GM18520 (cell line): Measurements from ENCODE around the gene NSUN3.

Source experiments
- ATAC-seq: cut with Tn5 transposase; IDR thresholded peaks from one replicate; pipeline ENCODE4 v1.9.1; 2021; ENCODE audit not compliant: unreplicated experiment

Gene NSUN3

DNA sequence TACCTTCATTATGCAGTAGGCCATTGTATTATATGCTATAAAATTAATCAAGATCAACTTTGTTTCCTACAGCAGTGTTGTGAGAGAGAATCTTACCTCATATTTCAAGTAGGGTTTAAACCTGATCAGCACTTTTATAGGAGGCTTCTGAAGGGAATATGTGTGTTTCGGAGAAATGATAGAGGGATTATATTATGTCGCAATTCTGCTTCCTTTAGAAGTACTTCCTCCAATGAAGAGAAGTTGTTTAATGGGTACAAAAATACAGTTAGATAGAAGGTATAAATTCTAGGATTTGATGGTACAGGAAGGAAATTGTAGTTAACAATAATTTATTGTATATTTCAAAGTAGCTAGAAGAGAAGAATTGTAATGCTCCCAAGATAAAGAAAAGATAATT is 54.9 kb downstream of the NSUN3 start:
- ATAC-seq = no peak

DNA sequence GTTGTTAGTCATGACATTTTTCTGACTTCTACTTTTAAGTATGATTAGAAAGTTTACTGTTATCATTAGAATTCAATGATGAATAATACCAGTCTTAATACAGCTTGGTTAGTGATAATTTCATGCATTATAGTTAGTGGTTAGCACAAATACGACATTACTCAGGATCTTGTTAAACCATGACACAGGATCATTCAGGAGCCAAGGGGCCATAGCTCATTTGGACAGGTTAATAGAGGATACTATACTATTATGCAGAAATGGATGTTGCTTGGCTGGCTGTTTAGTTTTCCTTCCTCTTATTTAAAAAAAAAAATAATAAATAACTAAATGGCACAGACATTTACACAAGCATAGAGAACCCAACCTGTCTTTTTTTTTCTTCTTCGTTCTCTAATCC is 55.5 kb downstream of the NSUN3 start:
- ATAC-seq = no peak

DNA sequence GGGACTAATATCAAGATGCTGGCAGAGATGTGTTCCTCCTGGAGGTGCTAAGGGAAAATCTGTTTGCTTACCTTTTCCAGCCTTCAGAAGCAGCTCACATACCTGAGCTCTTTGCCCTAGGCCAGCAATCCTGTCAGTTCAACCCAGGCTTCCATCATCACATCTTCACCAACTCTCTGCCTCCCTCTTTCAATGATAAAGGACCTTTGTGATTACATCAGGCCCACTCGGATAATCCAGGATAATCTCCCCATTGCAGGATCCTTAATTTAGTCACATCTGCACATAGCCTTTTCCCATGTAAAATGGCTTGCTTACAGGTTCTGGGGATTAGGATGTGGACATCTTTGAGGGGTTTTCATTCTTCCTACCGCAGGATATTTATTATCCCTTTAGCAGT is 58.3 kb downstream of the NSUN3 start:
- ATAC-seq = no peak

DNA sequence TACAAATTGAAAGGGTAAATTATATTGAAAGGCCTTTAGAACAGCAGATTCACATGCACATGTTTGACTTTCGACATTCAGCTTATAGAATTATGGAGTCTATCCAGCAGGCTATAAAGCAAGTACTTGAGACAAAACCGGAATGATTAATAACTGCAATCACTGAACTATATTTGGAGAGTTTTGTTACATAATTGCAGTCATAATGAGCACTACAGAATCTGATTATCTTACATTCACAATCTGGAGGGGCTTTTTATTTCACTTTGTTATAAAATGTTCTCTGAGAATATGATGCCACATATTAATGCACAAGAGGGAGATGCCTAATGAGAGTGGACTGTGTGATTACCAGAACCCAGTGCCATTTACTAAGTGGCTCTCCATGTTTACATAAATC is 64.3 kb downstream of the NSUN3 start:
- no peak for ATAC-seq

DNA sequence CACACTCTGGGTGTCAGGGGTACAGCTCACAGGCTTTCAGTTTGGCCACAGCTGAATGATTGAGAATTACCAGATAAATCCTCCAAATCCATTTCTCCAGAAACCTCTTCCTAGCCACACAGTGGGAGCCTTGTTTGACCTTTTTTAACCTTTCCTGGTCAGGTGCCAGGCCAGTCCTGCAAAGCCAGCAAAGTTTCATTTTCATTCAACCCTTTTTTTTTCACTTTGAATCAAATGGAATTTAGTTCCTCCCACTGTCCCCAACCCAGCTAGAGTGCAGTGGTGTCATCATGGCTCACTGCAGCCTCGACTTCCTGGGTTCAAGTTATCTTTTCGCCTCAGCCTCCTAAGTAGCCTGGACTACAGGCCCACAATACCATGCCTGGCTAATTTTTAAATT is 67.8 kb downstream of the NSUN3 start:
- no peak for ATAC-seq

DNA sequence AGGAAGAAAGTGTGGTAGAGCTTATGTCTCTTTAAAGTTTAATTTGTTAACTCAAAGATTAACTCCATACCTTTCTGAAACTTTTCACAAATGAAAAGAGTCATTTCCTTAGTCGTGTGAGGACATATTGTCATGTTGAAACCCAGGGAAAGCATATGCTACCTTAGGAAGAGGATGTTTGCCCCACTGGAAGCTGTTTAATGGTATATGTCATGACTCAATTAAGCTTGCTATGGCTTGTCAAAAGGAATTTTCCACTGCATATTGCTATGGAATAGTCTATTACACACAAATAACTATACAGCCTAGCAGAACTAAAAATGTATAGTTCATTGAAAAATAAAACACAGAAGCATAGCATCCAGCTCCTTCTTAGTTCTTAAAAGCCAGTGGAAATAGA is 69.9 kb downstream of the NSUN3 start:
- no peak for ATAC-seq

DNA sequence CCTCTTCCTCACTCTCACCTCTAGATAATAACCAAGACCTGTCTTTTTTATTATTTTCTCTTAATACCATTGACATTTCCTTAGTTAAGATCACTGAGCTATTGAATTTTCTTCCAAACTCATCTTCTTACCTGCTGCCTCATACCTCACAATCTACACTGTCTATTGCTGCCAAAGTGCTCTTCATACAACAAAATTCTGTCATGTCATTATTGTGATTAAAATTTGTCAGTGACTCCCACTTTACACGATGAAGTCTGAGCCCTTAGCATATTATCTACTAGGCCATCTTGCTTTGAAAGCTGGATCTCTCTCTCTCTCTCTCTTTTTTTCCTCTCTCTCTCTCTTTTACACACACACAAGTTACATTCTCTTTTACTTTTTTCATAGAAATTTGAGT is 73.3 kb downstream of the NSUN3 start:
- ATAC-seq = no peak

DNA sequence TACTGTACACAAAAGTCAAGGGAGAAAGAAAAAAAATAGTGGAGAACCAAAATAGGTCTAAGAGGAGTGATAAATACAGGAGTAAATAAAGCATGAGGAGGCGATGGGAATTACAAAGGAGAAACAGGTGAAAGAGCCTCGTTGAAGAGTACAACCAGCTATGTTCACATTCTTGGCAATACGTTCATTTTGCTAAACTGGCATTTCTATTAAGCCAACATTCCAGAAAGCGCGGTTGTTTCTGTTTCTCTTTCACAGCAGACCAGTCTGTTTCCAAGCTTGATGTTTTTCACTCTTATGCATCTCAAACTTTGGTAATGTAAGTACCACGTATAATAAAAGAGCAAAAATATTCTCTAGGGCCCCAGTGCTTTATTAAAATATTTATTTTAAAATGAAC is 74.5 kb downstream of the NSUN3 start:
- no peak for ATAC-seq

DNA sequence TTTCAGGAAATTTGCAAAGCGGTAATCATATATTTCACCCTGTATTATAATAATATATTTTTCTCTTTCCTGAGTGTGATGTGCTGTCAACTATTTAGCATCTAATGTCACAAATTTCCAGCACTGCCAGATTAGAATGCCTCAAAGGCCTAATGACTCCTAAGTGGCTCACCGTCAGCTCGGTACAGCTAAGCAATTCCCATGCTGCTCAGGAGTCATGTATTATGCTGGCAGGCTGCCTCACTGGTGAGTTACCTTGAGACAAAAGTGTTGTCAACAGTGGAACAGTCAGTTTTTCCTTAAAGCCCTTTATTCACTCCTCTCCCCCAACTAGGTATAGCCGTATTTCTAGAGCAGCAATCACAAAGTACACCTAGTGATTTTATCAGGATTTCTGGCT is 83.6 kb downstream of the NSUN3 start:
- ATAC-seq = no peak

DNA sequence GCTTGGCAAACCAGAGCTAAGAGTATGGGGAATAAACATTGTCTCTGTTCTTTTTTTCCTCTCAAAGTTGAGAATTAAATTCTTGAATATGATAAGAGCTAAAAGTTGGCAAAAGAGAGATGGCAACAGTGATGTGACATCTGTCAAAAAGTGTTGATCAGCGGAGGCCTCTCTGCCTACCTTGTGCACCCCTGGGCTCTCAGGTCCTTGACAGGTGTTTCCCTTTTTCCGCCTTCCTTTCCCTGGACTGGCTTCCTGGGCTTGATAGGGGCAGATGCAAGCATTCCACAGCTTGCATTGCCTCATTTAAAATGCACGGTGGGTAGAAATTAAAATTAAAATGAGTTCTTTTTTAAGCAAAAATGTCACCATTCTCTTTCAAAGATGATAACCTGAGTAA is 84.2 kb downstream of the NSUN3 start:
- ATAC-seq = no peak

DNA sequence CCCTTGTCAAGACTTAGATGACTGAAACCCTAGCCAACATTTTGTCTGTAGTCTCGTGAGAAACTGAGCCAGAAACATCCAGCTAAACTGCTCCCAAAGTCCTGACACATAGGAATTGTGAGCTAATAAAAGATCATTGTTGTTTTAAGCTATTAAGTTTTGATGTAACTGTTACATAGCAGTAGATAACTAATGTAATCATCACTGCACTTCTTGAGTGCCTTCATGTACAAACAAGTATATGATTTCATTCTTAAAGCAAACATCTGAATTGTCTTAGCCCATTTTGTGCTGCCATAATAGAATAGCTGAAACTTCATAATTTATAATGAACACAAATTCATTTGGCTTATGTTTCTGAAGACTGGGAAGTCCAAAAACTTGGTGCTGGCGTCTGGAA is 87.3 kb downstream of the NSUN3 start:
- no peak for ATAC-seq

DNA sequence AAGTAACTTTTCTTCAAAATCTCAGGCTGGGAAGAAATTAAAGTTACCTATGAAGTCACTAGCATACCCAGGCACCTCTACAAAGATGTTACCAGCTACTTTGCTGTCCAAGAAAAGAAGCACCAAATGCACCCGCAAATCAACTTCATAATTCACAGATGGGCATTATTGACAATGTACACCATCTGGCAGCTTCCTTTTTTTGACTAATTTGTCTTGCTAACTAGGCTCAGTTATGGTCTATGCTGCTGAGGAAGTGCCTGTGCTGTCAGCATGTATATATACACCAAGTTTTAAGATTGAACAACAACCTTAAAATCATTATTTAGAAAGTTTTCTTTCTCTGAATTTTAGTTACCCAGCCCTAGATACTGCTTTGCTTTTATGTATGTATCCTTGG is 93.8 kb downstream of the NSUN3 start:
- ATAC-seq = no peak

DNA sequence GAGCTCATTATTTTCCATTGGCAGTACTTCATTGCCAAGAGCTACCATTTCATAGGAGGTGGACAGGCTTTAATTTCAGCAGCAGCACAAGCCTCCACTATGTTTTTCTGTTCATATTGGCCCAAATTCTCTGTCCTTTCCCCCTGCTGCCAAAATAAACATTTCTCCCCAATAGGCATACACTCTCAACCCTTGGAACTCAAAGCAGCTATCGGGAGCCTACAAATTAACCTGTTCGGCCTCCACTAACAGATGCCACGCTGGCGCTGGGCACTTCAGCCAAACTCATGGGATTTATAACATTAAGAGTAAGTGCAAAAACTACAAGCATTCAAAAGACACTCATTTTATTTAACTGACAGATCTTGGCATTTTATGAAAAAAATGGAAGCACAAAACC is 95.7 kb downstream of the NSUN3 start:
- no peak for ATAC-seq

DNA sequence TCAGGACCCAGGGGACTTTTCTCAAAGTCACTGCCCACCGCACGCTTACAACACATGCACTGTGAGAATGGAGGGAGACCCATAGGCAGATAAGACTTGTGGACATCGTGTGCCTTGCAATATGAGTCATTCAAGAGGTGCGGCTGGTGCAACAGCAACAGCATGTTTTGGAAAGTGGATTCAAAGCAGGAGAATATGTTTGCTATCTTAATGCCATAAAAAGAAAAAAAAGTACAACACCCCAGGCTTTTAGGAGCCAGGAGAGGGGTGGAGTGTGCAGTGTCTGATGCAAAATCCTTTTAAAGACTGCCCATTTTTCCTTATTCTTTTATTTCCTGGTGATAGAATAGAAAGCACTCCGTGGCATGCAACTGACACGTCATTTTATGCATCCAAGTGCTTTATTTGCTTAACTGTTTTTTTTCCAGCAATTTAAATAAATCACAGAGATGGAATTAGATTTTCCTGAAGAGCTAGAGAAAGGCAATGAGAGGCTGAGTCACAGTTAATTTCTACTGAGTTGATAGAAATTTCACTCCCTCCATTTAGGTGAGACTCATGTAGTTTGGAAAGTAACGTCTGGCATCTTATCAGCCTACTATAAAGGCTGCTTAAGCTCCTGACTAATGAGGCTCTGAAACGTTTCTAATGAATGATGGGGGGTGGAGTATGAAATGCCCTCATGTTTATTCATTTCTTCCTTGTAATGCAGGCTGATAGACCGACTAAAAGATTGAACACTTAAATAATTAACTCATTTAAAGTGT is 96.4 kb downstream of the NSUN3 start:
- no peak for ATAC-seq

DNA sequence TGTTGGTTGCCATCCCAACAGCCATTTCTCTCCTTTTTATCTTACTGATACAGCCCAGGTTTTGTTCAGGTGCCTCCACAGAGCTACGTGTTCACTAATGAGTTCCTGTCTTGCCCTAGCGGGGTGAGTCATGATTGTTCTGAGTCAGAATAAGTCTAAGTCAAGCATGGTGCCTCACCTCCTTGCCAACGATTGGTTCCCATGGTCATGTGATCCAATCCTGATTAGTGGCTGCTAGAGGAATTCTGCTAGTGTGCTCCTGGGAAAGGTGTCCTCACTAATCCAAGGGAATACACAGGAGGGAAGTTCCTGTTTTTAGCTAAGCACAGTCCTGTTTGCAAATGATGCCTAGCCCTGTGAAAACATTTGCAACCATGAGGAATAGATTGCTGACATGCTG is 99.8 kb downstream of the NSUN3 start:
- peak; percentile 90 for ATAC-seq

DNA sequence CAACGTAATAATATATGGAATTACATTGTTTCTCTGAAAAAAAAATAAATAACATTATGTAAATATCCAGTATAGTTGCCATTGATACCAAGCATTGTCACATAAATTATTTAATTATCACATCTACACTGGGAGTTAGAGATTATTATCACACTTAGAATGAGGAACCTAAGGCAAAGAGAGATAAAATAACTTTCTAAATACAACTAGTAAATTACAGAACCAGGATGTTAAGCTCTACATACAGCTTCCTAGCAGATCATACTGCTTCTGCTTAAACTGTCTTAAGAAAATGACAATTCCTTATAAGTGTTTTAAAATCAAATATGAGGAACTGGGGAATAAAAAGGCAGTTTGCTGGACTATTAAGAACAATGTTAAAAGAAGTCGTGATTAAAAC is 104.5 kb downstream of the NSUN3 start:
- no peak for ATAC-seq

DNA sequence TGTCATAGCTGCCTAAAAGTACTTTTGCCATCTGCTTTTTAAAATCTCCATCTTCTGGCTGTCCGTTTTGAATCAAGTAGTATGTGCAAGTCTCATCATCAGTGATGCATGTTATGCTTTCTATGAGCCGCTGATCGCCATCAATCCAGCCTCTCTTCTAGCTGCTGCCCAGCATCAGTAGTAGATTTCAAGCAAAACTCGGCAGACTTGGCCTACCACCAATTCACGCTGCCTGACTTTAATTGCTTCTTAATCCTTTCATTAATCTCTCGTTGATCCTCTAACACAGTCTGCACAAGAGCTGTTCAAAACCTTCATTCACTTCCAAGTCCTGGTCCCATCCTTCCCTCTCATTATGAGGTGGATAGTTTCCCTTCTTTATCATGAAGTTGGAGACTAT is 104.9 kb downstream of the NSUN3 start:
- ATAC-seq = no peak

DNA sequence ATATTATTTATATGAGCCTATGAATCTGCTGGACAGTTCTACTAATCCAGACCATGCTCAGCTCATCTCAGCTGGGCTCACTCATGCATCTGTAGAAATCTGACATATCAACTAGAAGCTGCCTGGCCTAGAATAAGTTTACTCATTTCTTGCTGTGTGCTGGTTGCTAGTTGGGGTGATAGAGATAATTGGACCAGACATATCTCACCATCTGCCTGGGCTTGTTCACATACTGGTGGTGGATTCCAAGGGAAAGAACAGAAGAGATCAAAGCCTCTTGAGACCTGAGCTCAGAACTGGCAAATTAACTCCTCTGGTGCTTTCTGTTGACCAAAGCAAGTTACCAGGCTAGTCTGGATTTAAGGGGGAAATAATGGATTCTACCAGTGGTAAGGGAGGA is 109.1 kb downstream of the NSUN3 start:
- no peak for ATAC-seq

DNA sequence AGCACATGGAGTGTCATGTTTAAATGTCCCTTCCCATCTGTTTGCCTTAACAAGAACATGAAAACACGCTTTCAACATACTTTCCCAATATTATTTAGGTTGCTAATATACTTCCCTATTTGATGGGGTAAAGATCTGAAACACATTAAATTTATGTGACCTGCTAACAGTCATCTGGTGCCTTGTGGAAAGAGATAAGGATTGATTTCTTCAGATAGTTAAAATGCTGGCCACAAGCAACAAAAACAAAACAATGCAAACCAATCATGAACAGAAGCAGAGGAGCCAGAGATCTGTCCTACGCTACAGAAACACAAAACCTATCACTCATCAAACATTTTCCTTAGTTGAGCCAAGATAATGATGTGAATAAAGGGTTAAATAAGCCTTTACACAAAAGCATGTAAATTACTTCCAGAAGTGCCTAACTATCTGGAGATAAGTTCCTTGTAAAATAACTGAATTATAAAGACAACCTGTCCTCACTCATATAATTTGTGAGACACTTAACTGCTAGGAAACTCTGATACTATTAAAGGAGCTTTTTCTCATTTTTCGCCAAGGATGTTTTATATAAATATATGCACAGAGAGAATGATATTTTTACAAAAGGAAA is 109.9 kb downstream of the NSUN3 start:
- ATAC-seq = no peak

DNA sequence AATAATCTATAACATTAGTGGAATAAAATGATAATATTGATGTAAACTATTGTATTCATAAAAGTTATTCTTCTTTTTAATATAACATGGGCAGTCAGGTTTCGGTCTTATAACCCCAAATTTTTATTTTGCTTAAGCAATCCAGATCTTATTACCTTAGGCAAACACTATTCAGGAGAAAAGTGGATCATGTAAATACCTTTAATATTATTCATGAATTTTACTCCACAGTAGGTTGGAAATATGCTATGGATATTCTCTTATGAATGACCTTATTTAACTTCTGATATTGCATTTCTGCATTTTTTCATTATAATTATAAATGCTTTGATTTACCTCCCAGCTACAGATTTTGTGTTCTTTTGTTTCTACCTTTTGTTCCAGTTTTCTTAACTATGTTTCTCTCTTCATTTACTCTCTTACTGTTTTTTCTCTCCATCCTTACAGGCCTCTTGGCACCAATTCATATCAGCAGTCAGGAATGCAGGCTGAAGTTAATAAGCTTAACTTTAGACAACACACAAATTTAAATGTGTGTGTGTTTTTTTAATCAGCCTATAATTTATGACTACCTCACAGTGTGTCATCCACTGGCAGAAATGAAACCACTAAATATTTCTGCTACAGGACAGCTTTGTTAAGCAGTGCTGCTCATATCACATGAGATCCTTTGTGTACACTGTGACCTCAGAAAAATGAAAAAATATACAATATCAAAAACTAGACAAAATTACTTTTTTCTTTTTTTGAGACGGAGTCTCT is 111.0 kb downstream of the NSUN3 start:
- no peak for ATAC-seq

DNA sequence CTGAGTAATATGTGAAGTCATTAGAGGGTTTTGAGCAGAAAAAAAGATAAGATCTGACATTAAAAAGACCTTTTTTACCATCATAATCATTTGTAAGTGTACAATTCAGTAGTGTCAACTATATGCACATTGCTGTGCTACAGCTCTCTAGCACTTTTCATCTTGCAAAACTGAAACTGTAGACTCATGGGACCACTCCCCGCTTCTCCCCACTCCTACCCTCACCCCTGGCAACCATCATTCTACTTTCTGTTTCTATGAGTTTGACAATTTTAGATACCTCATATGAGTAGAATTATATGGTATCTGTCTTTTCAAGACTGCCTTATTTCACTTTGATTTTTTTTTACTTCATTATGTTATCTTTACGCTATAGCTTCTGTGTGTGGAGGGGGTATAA is 112.8 kb downstream of the NSUN3 start:
- no peak for ATAC-seq

DNA sequence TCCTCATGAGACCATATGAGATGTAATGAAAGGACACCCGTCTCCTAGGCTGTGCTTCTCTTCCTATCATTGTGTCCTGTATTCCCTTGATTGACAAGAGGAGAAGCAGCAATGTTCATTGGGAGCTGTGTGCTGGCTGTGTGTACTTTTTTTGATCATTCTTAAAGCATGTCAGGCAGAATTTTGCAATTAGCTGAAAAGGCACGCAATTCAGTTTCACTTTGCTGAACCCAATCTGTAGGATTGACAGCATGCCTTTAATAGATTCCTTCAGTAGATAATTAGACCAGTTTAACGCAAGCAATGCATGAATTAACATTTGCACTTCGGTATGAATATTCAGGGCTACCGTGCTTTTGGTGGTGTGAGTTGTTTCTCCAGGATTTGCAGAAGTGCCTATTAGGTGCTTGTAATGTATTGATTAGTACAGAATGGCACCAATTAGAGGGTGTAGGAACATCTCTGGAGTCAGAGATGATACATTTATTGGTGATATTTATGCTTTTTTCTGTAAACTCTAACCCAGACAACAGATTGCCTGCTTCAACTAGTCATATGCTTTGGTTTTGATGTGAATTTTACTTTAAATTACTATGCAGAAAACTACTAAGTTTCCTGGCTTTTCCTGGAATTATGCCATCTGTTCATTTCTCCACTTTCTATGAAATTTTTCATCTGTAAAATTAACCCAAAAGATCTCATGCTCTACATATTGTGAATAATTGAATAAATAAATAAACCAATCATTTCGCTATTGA is 114.3 kb downstream of the NSUN3 start:
- ATAC-seq = no peak
